MM.1S (cell line): Measurements from ENCODE around the gene KCNMB2.

ENCODE experiments used
- DNase-seq: peaks from one replicate; pipeline ENCODE4 v3.0.0-alpha.2; 2015
- H2AFZ ChIP-seq: fragments of 300-600 bp; sonication (generic); 2 replicates; pipeline ENCODE4 v1.6.0; 2016; ENCODE audit warnings: antibody characterized with exemption, low read length
- H3F3A ChIP-seq: fragments of 300-600 bp; sonication (generic); 2 replicates; pipeline ENCODE4 v1.6.1; 2016; ENCODE audit warnings: mild to moderate bottlenecking, antibody characterized with exemption, low read length, moderate library complexity, mixed read lengths; ENCODE audit not compliant: insufficient read depth
- H3K27ac ChIP-seq: fragments of 300-600 bp; sonication (generic); 2 replicates; pipeline ENCODE4 v1.5.1; 2016; ENCODE audit warnings: mild to moderate bottlenecking, low read length
- H3K27me3 ChIP-seq: fragments of 300-600 bp; sonication (generic); replicated peaks from 2 replicates; pipeline ENCODE4 v1.6.0; 2016; ENCODE audit warnings: low read length; ENCODE audit not compliant: insufficient read depth
- H3K36me3 ChIP-seq: fragments of 300-600 bp; sonication (generic); replicated peaks from 2 replicates; pipeline ENCODE4 v1.6.1; 2016; ENCODE audit warnings: mild to moderate bottlenecking, low read length, mixed read lengths; ENCODE audit not compliant: insufficient read depth
- H3K4me1 ChIP-seq: fragments of 300-600 bp; sonication (generic); 2 replicates; pipeline ENCODE4 v1.6.1; 2016; ENCODE audit warnings: low read length, mixed read lengths
- H3K4me2 ChIP-seq: fragments of 300-600 bp; sonication (generic); 2 replicates; pipeline ENCODE4 v1.6.0; 2016; ENCODE audit warnings: low read depth, low read length
- H3K4me3 ChIP-seq: fragments of 300-600 bp; sonication (generic); 2 replicates; pipeline ENCODE4 v1.5.1; 2016; ENCODE audit warnings: low read length, mixed read lengths
- H3K79me2 ChIP-seq: fragments of 300-600 bp; sonication (generic); 2 replicates; pipeline ENCODE4 v1.6.1; 2016; ENCODE audit warnings: mixed run types, low read length, mixed read lengths
- H3K9ac ChIP-seq: fragments of 300-600 bp; sonication (generic); 2 replicates; pipeline ENCODE4 v1.6.1; 2016; ENCODE audit warnings: low read length, mixed read lengths
- H3K9me2 ChIP-seq: fragments of 300-600 bp; sonication (generic); replicated peaks from 2 replicates; pipeline ENCODE4 v1.6.1; 2016; ENCODE audit warnings: mild to moderate bottlenecking, low read length, mixed read lengths; ENCODE audit not compliant: insufficient read depth
- H3K9me3 ChIP-seq: fragments of 300-600 bp; sonication (generic); replicated peaks from 2 replicates; pipeline ENCODE4 v1.6.1; 2016; ENCODE audit warnings: mild to moderate bottlenecking, low read length, mixed read lengths; ENCODE audit not compliant: insufficient read depth
- H4K20me1 ChIP-seq: fragments of 300-600 bp; sonication (generic); 2 replicates; pipeline ENCODE4 v1.6.1; 2016; ENCODE audit warnings: mild to moderate bottlenecking, low read length, moderate library complexity, mixed read lengths; ENCODE audit not compliant: insufficient read depth
- EZH2 ChIP-seq: fragments of 300-600 bp; sonication (generic); optimal IDR thresholded peaks from 2 replicates; pipeline ENCODE3; 2017; ENCODE audit warnings: low read depth, mild to moderate bottlenecking, antibody characterized with exemption, low read length, mixed read lengths
- EZH2phosphoT487 ChIP-seq: fragments of 300-600 bp; sonication (generic); IDR thresholded peaks from 2 replicates; pipeline ENCODE4 v1.6.1; 2018; ENCODE audit warnings: antibody characterized with exemption, low read length
- TF ChIP-seq, protein P1 (sequence below): fragments of 300-600 bp; sonication (generic); IDR thresholded peaks from 2 replicates; pipeline ENCODE4 v1.5.1; 2016; ENCODE audit warnings: antibody characterized with exemption, low read length, mixed read lengths

KCNMB2 gene

DNA sequence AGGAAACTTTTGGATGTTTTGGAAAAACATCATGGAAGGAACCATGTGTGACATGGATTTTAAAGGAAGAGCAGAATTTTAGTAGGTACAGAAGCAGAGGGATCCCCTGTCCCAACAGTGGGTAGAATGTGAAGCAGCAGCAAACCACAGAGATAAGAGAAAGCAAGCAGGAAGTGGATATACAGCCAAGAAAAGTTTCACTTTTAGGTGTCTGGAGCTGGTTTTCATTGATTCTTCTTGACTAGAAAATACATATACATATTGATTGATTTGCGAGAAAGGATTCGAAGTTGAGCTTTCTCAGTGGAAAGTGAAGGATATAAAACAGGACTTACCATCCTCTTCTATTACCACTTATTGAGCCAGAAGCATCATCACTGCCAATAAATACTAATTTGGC, 133.5 kb downstream of the KCNMB2 start:
- Histone ChIP-seq H3K27ac (no peak overlapping the region), H3K79me2 (no peaks in the 10 kb centered on the region), H3K4me3 (no peak overlapping the region), H3K4me1 (peaks cover 13% of the 10 kb centered on the region), H3K9me3 (no peaks in the 10 kb centered on the region), H4K20me1 (no peaks in the 10 kb centered on the region), H3F3A (no peaks in the 10 kb centered on the region), H2AFZ (no peak overlapping the region), H3K27me3 (no peaks in the 10 kb centered on the region), H3K4me2 (0 out of 2 replicates have a peak overlapping the region, but pooled peaks have one; percentile 5), H3K9ac (no peak overlapping the region), H3K9me2 (no peaks in the 10 kb centered on the region), H3K36me3 (no peaks in the 10 kb centered on the region)
- TF ChIP-seq EZH2phosphoT487 (no peak), EZH2 (no peak)
- TF ChIP-seq, protein P1, sequence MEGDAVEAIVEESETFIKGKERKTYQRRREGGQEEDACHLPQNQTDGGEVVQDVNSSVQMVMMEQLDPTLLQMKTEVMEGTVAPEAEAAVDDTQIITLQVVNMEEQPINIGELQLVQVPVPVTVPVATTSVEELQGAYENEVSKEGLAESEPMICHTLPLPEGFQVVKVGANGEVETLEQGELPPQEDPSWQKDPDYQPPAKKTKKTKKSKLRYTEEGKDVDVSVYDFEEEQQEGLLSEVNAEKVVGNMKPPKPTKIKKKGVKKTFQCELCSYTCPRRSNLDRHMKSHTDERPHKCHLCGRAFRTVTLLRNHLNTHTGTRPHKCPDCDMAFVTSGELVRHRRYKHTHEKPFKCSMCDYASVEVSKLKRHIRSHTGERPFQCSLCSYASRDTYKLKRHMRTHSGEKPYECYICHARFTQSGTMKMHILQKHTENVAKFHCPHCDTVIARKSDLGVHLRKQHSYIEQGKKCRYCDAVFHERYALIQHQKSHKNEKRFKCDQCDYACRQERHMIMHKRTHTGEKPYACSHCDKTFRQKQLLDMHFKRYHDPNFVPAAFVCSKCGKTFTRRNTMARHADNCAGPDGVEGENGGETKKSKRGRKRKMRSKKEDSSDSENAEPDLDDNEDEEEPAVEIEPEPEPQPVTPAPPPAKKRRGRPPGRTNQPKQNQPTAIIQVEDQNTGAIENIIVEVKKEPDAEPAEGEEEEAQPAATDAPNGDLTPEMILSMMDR, result no peak
- DNase-seq, result peak; percentile 27

DNA sequence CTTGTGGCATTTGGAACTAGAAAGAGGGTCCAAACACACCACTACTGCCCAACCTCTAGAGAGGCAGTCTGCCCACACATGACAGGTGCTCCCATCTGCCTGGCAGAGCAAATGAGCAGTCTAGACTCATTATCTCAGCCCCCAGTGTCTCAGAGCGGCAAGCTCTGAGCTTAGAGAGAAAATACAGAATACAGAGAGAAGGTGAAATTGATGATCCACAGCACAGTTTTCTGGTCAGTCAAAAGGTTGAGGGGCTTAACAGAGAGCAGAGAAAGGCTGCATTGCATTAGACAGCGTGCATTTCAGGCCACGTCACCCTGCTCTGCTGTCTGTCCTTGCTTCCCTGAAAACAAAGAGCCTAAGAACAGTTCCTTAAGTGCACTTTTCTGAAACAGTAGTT, 135.1 kb downstream of the KCNMB2 start:
- Histone ChIP-seq H3K27me3 (no peaks in the 10 kb centered on the region), H3K27ac (no peak overlapping the region), H3K4me1 (peaks cover 13% of the 10 kb centered on the region), H2AFZ (no peak overlapping the region), H3K9me2 (no peaks in the 10 kb centered on the region), H3K4me3 (no peak overlapping the region), H3K36me3 (no peaks in the 10 kb centered on the region), H3K4me2 (no peak overlapping the region), H3F3A (no peaks in the 10 kb centered on the region), H4K20me1 (no peaks in the 10 kb centered on the region), H3K9me3 (no peaks in the 10 kb centered on the region), H3K9ac (no peak overlapping the region), H3K79me2 (no peaks in the 10 kb centered on the region)
- no peak for DNase-seq
- TF ChIP-seq, protein P1, result no peak
- TF ChIP-seq EZH2, result no peak

DNA sequence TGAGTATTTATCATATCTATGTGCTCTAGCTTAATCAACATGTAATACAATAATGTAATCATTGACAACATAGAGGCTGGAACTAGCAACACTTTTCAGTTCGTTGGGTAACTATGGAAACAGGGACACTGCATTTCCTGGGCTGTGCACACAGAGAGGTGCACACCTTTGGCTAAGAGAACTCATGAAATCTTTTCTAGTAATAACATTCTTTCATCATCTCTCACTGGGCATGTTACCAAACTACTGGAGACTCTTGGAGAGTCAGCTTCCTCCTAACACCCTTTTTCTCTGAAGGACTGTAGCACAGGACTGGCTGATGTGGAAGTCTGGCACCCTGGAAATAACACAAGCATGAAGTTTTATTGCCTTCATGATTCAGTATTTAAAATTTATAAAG, 135.6 kb downstream of the KCNMB2 start:
- no peaks in the 10 kb centered on the region for H3K9me2 ChIP-seq
- H3F3A ChIP-seq, result no peaks in the 10 kb centered on the region
- H3K4me3 ChIP-seq, result no peak overlapping the region
- no peaks in the 10 kb centered on the region for H4K20me1 ChIP-seq
- H2AFZ ChIP-seq, result no peak overlapping the region
- H3K27me3 ChIP-seq, result no peaks in the 10 kb centered on the region
- H3K27ac ChIP-seq, result no peak overlapping the region
- H3K4me2 ChIP-seq, result no peak overlapping the region
- TF ChIP-seq EZH2, result no peak
- TF ChIP-seq, protein P1, result no peak
- TF ChIP-seq EZH2phosphoT487, result no peak
- H3K36me3 ChIP-seq, result no peaks in the 10 kb centered on the region
- no peaks in the 10 kb centered on the region for H3K79me2 ChIP-seq
- no peak for DNase-seq
- no peak overlapping the region for H3K9ac ChIP-seq
- no peaks in the 10 kb centered on the region for H3K9me3 ChIP-seq
- peaks cover 13% of the 10 kb centered on the region for H3K4me1 ChIP-seq

DNA sequence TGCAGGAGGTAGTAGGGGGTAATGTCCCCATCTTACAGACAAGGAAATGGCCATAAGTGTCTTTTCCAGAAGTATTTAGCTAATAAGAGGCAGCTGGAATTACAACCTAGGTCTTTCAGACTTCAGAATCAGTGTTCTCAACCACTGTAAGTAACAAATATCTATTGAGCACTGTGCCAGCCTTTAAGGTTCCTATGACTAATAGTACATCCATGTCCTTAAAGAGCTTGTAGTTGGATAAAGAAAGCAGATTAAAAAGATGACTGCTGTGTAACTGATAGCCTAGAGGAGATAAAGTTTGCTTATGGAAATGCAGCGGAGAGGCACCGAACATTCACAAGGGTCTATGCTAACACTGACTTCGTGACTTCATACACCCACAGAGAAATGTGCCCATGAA, 136.0 kb downstream of the KCNMB2 start:
- H3K27ac ChIP-seq, result no peak overlapping the region
- no peak overlapping the region for H3K4me2 ChIP-seq
- TF ChIP-seq, protein P1, result no peak
- TF ChIP-seq EZH2phosphoT487, result no peak
- no peak for TF ChIP-seq EZH2
- peaks cover 13% of the 10 kb centered on the region for H3K4me1 ChIP-seq
- H3K27me3 ChIP-seq, result no peaks in the 10 kb centered on the region
- H3K79me2 ChIP-seq, result no peaks in the 10 kb centered on the region
- no peaks in the 10 kb centered on the region for H3K9me3 ChIP-seq
- H4K20me1 ChIP-seq, result no peaks in the 10 kb centered on the region
- no peaks in the 10 kb centered on the region for H3K36me3 ChIP-seq
- no peak overlapping the region for H3K4me3 ChIP-seq
- no peak overlapping the region for H2AFZ ChIP-seq
- no peak for DNase-seq
- no peaks in the 10 kb centered on the region for H3F3A ChIP-seq
- no peaks in the 10 kb centered on the region for H3K9me2 ChIP-seq
- H3K9ac ChIP-seq, result no peak overlapping the region
